HepG2 (cell line): ENCODE measurements around the gene PLEKHA5. TPM values are rescaled to one million over a fixed set of nuclear protein-coding genes. Genes with fewer than 3 reads are reported as not detected.

Experiments
- ATAC-seq: fragments of 200-7000 bp; cut with Tn5 transposase; 3 replicates; pipeline ENCODE4 v1.9.1; 2020; ENCODE audit warnings: mild to moderate bottlenecking, moderate library complexity
- BruUV-seq: library from RNA; stranded (reverse); fragments of 400-500 nt; replicated peaks from 2 replicates; lab custom pipeline; 2021; lab: Mats Ljungman, UMichigan
- CTCF ChIA-PET: fragments of 300-600 bp; formaldehyde crosslinking; extraction: SDS; loops from one replicate; lab custom pipeline; 2021; ENCODE audit warnings: low total read pairs, inconsistent platforms, low intra/inter-chr PET ratio; lab: Yijun Ruan, JAX
- POLR2A ChIA-PET: fragments of 350-600 bp; sonication (Branson Sonifier 250); formaldehyde crosslinking; loops from one replicate; lab custom pipeline; 2020; ENCODE audit warnings: antibody characterized with exemption, inconsistent platforms; lab: Yijun Ruan, JAX
- DNase-seq: peaks from one replicate; pipeline ENCODE4 v3.0.0-alpha.2; 2015; ENCODE audit warnings: low spot score
- FAIRE-seq: peaks from 3 replicates; lab custom pipeline; 2011; peaks lifted over from hg19 to GRCh38; lab: Jason Lieb, UNC
- H2AFZ ChIP-seq: one replicate; pipeline ENCODE4 v1.6.1; 2011; ENCODE audit warnings: low read length, inconsistent platforms
- H3K27ac ChIP-seq: fragments of 300-600 bp; 3 replicates; pipeline ENCODE4 v1.8.0; 2011; ENCODE audit warnings: mixed run types, mild to moderate bottlenecking, mixed read lengths, low read length, inconsistent platforms; ENCODE audit not compliant: insufficient read depth; ENCODE audit errors: extremely low read length
- H3K27me3 ChIP-seq, 2 experiments: fragments of 200-600 bp in 1 of 2; 2 replicates in 1 of 2; 3 replicates in 1 of 2; pipeline versions ENCODE4 v1.6.0 to v1.8.0; 2011; ENCODE audit warnings: low read length in 2 of 2, mild to moderate bottlenecking in 2 of 2, moderate library complexity in 2 of 2, inconsistent platforms in 1 of 2; ENCODE audit not compliant: insufficient read depth in 2 of 2, control insufficient read depth in 1 of 2
- H3K36me3 ChIP-seq, 2 experiments: fragments of 200-600 bp in 1 of 2; replicated peaks in 1 of 2; 2 replicates in 1 of 2; 3 replicates in 1 of 2; pipeline versions ENCODE4 v1.5.1 to v1.8.0; 2011; ENCODE audit warnings: low read length in 2 of 2, inconsistent platforms in 1 of 2; ENCODE audit not compliant: insufficient read depth in 2 of 2, control insufficient read depth in 1 of 2
- H3K4me1 ChIP-seq: 2 replicates; pipeline ENCODE4 v1.5.1; 2012; ENCODE audit warnings: low read length, inconsistent platforms; ENCODE audit not compliant: insufficient read depth
- H3K4me2 ChIP-seq: 2 replicates; pipeline ENCODE4 v1.6.0; 2011; ENCODE audit warnings: low read depth, low read length, inconsistent platforms
- H3K4me3 ChIP-seq, 3 experiments: fragments of 200-600 bp in 1 of 3; sonication (generic), shearing (Covaris generic) in 1 of 3; replicated peaks in 1 of 3; 2 replicates each; pipeline ENCODE4 v1.5.1; 2011 to 2016; ENCODE audit warnings: low read length in 3 of 3, inconsistent platforms in 2 of 3, low read depth in 2 of 3, mild to moderate bottlenecking in 2 of 3, control low read depth in 1 of 3, mixed read lengths in 1 of 3; ENCODE audit not compliant: insufficient read depth in 1 of 3
- H3K79me2 ChIP-seq: one replicate; pipeline ENCODE4 v1.6.1; 2011; ENCODE audit warnings: low read length, inconsistent platforms; ENCODE audit not compliant: insufficient read depth
- H3K9ac ChIP-seq: 2 replicates; pipeline ENCODE4 v1.6.0; 2011; ENCODE audit warnings: mild to moderate bottlenecking, low read depth, low read length, inconsistent platforms; ENCODE audit not compliant: insufficient read depth
- H3K9me3 ChIP-seq: 2 replicates; pipeline ENCODE4 v1.5.1; 2012; ENCODE audit warnings: mild to moderate bottlenecking, low read length
- H4K20me1 ChIP-seq: 2 replicates; pipeline ENCODE4 v1.6.0; 2011; ENCODE audit warnings: inconsistent platforms, mild to moderate bottlenecking, low read length, moderate library complexity; ENCODE audit not compliant: insufficient read depth
- BRF2 ChIP-seq: sonication (generic); formaldehyde crosslinking; IDR thresholded peaks from 2 replicates; pipeline ENCODE4 v1.8.1; 2022; ENCODE audit warnings: mild to moderate bottlenecking, missing genetic modification reagents
- FOXP4 ChIP-seq: sonication (generic); formaldehyde crosslinking; IDR thresholded peaks from 2 replicates; pipeline ENCODE4 v1.4.0; 2020; ENCODE audit warnings: missing genetic modification reagents
- KAT8 ChIP-seq: IDR thresholded peaks from 2 replicates; pipeline ENCODE4 v1.6.1; 2016; ENCODE audit warnings: missing genetic modification reagents, missing compliant biosample characterization
- MIER2 ChIP-seq: IDR thresholded peaks from 2 replicates; pipeline ENCODE4 v1.6.1; 2016; ENCODE audit warnings: missing biosample characterization, missing genetic modification reagents
- MTF2 ChIP-seq: sonication (generic); formaldehyde crosslinking; IDR thresholded peaks from 2 replicates; pipeline ENCODE4 v1.5.0; 2020; ENCODE audit warnings: missing genetic modification reagents, borderline replicate concordance
- NFYB ChIP-seq: sonication (generic); formaldehyde crosslinking; IDR thresholded peaks from 2 replicates; pipeline ENCODE4 v1.4.0; 2020; ENCODE audit warnings: missing genetic modification reagents
- PRMT3 ChIP-seq: sonication (generic); formaldehyde crosslinking; IDR thresholded peaks from 2 replicates; pipeline ENCODE4 v1.8.1; 2022; ENCODE audit warnings: low read depth, mild to moderate bottlenecking, moderate library complexity, missing genetic modification reagents, borderline replicate concordance
- TSC22D2 ChIP-seq: sonication (generic); formaldehyde crosslinking; IDR thresholded peaks from 2 replicates; pipeline ENCODE4 v1.5.1; 2020; ENCODE audit warnings: missing genetic modification reagents, mild to moderate bottlenecking, borderline replicate concordance
- YEATS2 ChIP-seq: sonication (generic); formaldehyde crosslinking; IDR thresholded peaks from 2 replicates; pipeline ENCODE4 v1.4.0; 2020; ENCODE audit warnings: missing genetic modification reagents, borderline replicate concordance
- ZC3H4 ChIP-seq: sonication (generic); formaldehyde crosslinking; IDR thresholded peaks from 2 replicates; pipeline ENCODE4 v1.4.0; 2020; ENCODE audit warnings: missing genetic modification reagents, borderline replicate concordance
- ZNF251 ChIP-seq: sonication (generic); formaldehyde crosslinking; IDR thresholded peaks from 2 replicates; pipeline ENCODE4 v1.9.0; 2021; ENCODE audit warnings: mild to moderate bottlenecking, missing genetic modification reagents
- ZNF432 ChIP-seq: sonication (generic); formaldehyde crosslinking; IDR thresholded peaks from 2 replicates; pipeline ENCODE4 v1.5.0; 2020; ENCODE audit warnings: missing genetic modification reagents, mild to moderate bottlenecking, borderline replicate concordance
- ZNF451 ChIP-seq: sonication (generic); formaldehyde crosslinking; IDR thresholded peaks from 2 replicates; pipeline ENCODE4 v1.5.0; 2020; ENCODE audit warnings: mild to moderate bottlenecking, missing genetic modification reagents
- ZNF598 ChIP-seq: sonication (generic); formaldehyde crosslinking; IDR thresholded peaks from 2 replicates; pipeline ENCODE4 v1.5.1; 2020; ENCODE audit warnings: mild to moderate bottlenecking, missing genetic modification reagents, borderline replicate concordance
- ZNF607 ChIP-seq: sonication (generic); formaldehyde crosslinking; IDR thresholded peaks from 2 replicates; pipeline ENCODE4 v1.5.1; 2020; ENCODE audit warnings: missing genetic modification reagents, mild to moderate bottlenecking, borderline replicate concordance
- ZNF879 ChIP-seq: sonication (generic); formaldehyde crosslinking; IDR thresholded peaks from 2 replicates; pipeline ENCODE4 v1.8.1; 2023; ENCODE audit warnings: missing genetic modification reagents
- WGBS: methylation state at CpG from one replicate; pipeline ENCODE4 v1.1.6; 2017; ENCODE audit warnings: low lambda C conversion rate; 5-methylcytosine and 5-hydroxymethylcytosine counted together
- in situ Hi-C: cut with HindIII; loops from 2 replicates; pipeline ENCODE4 v1.10.0; 2017; ENCODE audit warnings: low pct_unique_long_range_greater_than_20kb; ENCODE audit not compliant: extremely low pct_ligation_motif_present
- intact Hi-C: fragments of 100-400 bp; cut with micrococcal nuclease; formaldehyde crosslinking; loops from one replicate; pipeline ENCODE4 v1.10.0; 2022; ENCODE audit not compliant: unreplicated experiment
- polyA plus RNA-seq, 8 experiments: library from polyadenylated mRNA; depleted of rRNA in 3 of 8; stranded (reverse) in 7 of 8; unstranded in 1 of 8; fragments of >200 nt; fragmentation: Illumina TruSeq in 4 of 8; extraction: Trizol in 4 of 8; gene quantifications; 2 replicates each; pipeline versions ENCODE4 v1.2.1 to v1.2.3, GENCODE V29; 2011 to 2016; ENCODE audit warnings: low read depth in 4 of 8, missing spikeins in 1 of 8, mixed read lengths in 1 of 8; ENCODE audit not compliant: insufficient read depth in 1 of 8
- total RNA-seq, 5 experiments: library from RNA; depleted of rRNA; stranded (reverse); fragments of >200 nt; fragmentation: Illumina TruSeq; extraction: Trizol; gene quantifications; 2 replicates each; pipeline ENCODE4 v1.2.3, GENCODE V29; 2016; ENCODE audit warnings: low read depth in 1 of 5

The PLEKHA5 gene
- total and polyA plus RNA-seq, 2 of the 13 experiments (the other 11 are each of a cell fraction or from before 2014, with no cell fraction given), result 4.2 to 15.4 TPM

DNA sequence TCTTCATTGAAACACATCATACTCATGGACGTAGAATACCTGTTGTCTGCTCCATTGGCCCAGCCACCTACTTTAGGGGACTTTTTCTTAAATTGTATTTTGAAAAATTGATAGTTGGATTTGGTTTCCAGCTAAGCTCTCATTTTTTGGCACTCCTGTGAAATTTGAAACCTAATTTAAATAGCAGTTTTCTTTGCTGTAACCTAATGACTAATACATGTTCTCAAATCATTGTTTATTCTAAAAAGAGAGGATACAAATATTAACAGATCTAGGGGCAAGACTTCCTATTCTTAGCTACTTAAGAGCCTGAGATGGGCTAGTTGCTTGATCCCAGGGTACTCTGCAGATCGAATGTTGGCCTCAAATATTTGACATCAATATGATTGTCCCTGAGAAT lies 78.9 kb downstream of the PLEKHA5 start:
- Histone ChIP-seq H3K4me3 (no peak overlapping the region), H2AFZ (no peak overlapping the region), H3K27ac (no peak overlapping the region), H3K9me3 (no peaks in the 10 kb centered on the region), H3K4me1 (no peaks in the 10 kb centered on the region), H3K9ac (no peak overlapping the region), H3K36me3 (no peaks in the 10 kb centered on the region), H4K20me1 (no peaks in the 10 kb centered on the region), H3K4me2 (no peak overlapping the region), H3K79me2 (no peaks in the 10 kb centered on the region), H3K27me3 (no peaks in the 10 kb centered on the region)
- TF ChIP-seq KAT8 (CRISPR knock-in tag) (no peak), NFYB (CRISPR knock-in tag) (no peak), BRF2 (CRISPR knock-in tag) (no peak), ZC3H4 (no peak), TSC22D2 (CRISPR knock-in tag) (no peak), ZNF879 (CRISPR knock-in tag) (no peak), MTF2 (CRISPR knock-in tag) (no peak), ZNF598 (CRISPR knock-in tag) (no peak), MIER2 (CRISPR knock-in tag) (no peak), ZNF607 (CRISPR knock-in tag) (no peak), ZNF451 (CRISPR knock-in tag) (no peak), PRMT3 (CRISPR knock-in tag) (no peak), FOXP4 (CRISPR knock-in tag) (no peak), ZNF251 (CRISPR knock-in tag) (no peak), YEATS2 (CRISPR knock-in tag) (no peak), ZNF432 (CRISPR knock-in tag) (no peak)
- no peak for DNase-seq
- intact Hi-C loops (no loop called here), in situ Hi-C loops (no loop called here)
- no peak for FAIRE-seq
- CTCF ChIA-PET, result no interaction called here
- no peak for ATAC-seq
- 43% methylated on average over 2 of the region's 2 CpGs for WGBS
- POLR2A ChIA-PET, result no interaction called here
- BruUV-seq, result no TSS peak
